ENCODE results near the gene IGIP.
A peak's percentile ranks its signal among the peaks of the same experiment; 100 is the strongest.

Gene IGIP

DNA sequence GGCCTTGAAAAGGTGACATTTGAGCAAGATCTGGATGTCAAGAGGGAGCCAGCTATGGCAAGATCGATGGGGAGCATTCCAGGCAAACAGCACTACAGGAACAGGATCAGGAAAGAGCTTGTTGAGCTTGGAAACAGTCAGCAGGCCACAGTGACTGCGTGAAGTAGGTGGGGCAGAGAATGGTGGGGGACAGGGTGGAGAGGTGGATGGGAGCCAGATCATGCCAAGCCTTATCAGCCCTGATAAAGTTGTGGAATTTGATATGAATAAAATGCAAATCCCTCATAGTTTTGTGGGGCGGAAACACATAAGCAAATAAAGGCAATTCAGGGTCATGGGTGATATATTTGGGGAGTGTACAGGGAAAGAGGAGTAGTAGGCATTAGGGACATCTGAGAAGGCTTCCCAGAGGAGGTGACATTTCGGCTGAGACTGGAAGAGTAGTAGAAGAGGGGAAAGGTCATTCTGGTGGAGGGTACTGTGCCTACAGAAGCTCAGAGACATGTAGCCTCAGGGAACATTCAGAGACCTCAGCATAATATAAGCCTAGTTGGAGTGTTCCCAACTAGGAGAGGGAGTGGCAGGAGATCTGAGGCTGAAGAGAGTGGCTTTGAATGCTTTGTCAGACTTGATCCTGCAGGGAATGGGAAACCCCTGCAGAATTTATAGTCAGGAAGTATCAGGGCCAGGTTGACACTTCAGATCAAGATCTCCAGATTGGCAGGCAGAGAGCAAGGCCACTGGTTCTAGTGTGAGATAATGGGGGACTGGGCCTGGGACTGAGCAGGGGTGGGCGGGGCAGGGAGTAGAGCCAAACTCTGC lies 39.6 kb downstream of the IGIP start:
- DNase-seq (ENCODE audit: low read depth): no peak

DNA sequence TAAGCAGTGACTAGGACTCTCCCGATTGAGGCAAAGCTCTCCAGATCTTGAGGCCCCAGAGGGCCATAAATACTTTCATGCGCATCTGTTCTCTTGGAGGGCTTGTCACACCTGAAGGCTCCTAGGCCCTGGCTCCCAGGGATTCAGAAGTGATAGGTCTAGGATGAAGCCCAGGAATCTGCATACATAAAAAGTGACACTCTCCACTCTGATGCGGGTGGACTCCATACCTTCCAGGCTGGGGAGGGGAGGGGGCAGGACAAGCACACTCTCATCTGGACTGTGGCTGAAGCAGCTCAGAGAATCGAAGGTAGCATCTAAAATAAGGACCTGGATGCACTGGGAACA lies 40.2 kb downstream of the IGIP start:
- DNase-seq (ENCODE audit: low read depth): no peak

DNA sequence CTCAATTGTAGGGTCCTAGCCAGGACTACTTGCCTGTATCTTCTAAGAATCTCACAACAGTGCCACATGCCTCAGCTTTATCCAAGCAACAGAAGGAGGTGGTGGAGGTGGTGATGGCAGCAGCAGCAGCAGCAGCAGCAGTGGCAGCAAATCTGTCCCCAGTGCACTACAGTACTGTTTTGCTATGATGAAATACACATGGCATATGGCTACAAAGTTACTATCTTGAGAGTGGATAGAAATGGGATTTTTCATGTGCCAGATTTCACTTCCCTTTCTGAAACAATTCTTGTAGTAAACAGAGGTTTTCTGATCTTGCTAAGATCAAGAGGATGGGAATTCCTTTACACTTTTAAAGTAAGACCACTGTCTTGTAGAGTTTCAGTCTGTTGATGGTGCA lies 41.2 kb downstream of the IGIP start:
- DNase-seq (ENCODE audit: low read depth): no peak

DNA sequence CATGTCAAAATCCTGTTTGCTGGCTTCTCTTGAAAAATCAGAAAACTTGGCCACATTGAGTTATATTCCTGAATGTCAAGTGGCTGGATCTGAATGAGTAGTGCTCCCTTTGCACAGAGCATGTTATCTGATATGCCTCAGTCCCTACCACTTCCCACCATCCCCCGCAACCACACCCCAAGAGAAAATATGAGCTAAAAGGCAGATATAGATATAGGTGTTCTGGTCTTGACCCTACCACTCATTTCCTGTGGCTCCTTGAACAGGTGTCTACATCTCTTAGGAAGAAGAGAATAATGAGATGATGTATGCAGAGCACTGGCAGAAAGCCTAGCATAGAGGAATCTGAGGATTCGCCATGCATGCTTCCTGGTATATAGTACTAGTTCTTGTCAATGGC lies 42.6 kb downstream of the IGIP start:
- no peak for DNase-seq (ENCODE audit: low read depth)

DNA sequence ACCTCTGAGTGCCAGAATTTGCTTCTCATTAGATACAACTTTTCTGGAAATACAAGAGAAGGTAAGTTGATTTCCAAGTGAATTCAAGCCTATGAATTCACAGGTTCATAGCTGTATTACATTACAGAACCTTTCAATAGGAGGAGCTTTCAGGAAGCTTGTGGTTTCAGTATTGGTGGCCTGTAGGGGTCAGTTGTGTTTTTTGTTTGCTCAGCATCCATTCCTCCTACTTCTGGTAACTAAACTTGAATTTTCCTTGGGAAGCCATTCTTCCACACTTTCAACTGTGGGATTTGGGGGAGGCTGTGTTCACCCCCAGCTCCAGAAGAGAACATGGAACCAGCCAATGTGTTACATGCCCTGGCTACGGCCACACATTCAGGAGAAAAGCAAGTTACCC lies 43.7 kb downstream of the IGIP start:
- peak; percentile 25 for DNase-seq (ENCODE audit: low read depth)

DNA sequence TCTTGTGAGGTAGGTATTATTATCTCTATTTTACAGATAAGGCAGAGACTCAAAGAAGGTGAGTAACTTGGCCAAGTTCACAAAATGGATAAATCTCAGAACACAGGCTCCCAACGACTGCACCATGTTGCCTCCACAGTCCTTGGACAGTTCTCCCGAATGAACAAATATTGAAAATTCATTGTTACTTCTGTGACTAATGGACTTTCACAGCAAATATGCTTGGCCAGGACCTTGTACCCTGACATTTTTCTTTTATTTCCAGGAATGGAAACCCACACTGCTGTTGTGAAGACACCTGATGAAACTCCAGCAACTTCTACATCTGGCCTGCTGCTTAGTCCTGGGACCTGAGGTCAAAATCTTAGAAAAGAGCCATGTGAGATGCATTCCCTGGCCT lies 46.7 kb downstream of the IGIP start:
- DNase-seq (ENCODE audit: low read depth): no peak

DNA sequence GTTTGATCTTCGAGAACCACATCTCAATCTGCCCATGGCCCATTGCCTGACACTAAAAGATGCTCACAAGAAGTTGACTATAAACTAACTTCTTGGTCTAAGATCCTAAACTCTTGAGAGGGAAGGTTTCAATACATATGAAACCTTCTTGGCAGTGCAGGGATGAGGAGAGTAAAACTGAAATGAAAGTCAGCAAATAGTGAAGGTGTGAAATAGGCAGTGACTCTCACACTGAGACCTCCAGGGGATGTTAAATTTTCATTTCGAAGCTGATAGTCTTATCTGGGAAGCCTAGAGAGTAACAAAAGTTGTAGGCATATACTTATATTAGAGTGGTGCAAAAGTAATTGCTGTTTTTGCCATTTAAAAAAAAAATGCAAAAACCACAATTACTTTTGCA lies 48.3 kb downstream of the IGIP start:
- no peak for DNase-seq (ENCODE audit: low read depth)

DNA sequence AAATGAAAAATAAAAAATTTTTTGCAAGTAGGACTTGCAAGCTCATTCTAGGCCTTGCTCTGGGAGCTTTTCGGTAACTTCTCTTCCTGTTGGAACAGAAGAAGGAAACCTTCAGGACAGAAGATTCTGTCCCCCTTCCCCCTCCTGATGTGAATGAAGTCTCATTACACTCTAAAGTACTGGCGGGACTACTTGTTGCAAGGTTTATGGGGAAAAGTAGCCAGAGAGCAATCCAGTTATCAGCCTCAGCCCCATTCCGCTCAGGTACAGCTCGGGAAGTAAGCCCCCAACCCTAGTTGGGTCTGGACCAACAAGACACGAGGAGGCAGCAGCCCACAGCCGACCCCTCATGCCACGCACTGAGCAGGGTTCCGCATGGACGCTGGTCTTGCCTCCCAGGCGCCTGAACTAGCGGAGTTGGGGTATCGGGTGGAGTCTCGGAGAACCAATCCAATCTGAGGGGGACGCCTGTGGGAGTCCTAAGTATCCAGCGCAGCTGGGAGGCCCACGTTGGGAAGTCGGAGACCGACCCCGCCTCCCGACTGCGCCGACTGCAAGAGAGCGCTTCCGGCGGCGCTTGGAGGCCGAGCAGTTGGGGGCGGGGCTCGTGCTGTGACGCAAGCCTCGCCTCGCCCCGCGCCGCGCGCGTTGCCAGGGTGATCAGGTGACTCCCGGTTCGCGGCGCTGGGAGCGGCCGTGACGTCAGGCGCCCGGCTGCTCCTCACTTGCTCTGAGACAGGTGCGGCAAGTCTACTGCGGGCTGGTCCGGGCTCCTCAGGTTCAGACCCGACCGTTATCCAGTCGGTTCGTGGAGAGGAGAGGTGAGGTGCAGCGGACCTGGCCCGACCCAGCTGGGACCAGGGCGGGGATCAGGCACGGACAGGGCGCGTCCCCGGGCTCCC lies 49.0 kb downstream of the IGIP start, which contains the start of gene CYSTM1:
Gene CYSTM1 (plus strand): TSS at position 724 of the 902 bp plus-strand sequence. CDS start 19,278 bp downstream, outside the sequence.
- peak; percentile 94 for DNase-seq (ENCODE audit: low read depth)

DNA sequence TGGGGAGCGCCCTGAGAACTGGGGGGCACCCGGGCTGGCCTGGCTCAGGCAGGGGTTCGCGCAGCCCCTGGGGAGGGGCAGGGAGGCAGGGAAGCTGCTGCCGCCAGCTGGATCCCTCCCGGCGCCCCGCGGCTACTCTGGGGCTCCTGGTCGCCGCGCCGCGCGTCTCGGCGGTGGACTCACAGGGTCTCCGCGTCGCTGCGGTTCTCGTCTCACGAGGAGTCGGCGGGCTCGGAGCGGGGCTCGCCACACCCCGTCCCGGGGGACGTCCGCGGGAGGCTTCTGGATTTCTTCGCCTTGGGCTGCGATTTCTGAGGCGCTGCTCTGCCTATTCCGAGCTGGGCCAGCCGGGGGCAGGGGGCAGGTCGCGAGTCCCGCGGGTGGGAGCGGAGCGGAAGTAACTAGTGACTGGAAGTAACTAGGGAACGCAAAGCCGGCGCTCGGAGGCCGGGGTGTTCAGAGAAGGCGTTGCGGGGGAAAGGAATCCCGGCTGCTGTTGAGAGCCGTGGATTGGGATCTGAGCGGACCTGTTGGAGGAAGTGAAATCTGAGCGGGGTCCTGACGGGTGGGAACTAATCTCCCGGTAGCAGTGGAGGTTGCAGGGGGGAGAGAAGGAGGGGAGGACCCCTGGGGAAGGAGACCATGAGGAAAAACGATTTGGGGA lies 49.8 kb downstream of the IGIP start:
- DNase-seq (ENCODE audit: low read depth): peak; percentile 58

DNA sequence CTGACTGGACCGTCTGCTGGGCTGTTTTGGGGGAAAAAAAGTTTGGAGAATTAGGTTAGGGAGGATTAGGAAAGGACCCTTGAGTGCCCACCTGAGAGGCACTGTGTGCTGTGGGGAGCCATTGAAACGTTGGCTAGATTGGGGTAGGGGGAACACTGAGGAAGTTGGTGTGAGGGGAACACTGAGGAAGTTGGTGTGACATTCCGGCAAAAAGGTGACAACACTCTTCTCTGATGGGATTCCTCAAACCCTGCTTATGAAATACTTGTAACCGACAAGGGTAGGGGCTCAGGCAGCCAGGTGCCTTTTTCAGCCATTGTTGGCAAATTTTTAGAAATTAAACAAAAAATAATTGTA lies 50.3 kb downstream of the IGIP start:
- no peak for DNase-seq (ENCODE audit: low read depth)

DNA sequence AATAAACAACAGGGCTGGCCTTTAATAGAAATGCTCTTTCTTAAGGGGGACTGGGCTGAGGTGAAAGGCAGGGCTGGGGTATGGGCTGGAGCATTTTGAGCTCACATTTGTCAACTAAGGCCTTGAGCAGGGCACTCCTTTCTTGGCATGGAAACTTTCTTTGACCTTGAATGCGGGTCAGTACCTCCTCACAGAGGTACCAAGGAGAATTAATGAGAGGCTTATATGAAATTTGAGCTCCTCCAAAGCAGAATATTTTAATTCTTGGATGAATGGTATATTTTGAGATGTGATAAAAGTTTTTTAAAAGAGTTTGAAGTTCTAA lies 52.3 kb downstream of the IGIP start:
- DNase-seq (ENCODE audit: low read depth): no peak

DNA sequence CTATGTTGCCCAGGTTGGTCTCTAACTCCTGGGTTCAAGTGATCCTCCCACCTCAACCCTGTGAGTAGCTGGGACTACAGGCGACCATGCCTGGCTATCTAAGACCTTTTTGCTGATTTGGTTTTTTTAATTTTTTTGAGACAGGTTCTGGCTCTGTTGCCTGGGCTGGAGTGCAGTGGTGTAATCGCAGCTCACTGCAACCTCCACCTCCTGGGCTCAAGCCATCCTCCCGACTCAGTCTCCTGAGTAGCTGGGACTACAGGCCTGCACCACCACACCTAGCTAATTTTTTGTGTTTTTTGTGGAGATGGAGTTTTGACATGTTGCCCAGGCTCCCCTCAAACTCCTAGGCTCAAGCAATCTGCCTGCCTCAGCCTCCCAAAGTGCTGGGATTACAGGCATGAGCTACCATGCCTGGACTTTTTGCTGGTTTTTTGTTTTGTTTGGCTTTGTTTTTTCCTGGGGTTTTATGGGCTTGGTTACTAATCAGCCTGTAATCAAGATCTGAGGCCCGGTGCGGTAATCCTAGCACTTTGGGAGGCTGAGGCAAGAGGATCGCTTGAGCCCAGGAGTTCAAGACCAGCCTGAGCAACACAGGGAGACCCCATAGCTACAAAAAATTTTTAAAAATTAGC lies 52.9 kb downstream of the IGIP start:
- no peak for DNase-seq (ENCODE audit: low read depth)
